Epithelial cell of proximal tubule (primary cell): ENCODE data around the gene ZNF506. TPM values are rescaled to one million over a fixed set of nuclear protein-coding genes. Genes with fewer than 3 reads are reported as not detected.
"Not testable (repeated sequence)": the region's sequence is repeated elsewhere in the genome, so short reads cannot be mapped to it uniquely, and the experiment has no call there.

Source experiments
- DNase-seq: peaks from one replicate; pipeline ENCODE4 v3.0.0-alpha.2; 2011; ENCODE audit warnings: low read depth
- H3K4me3 ChIP-seq: 2 replicates; pipeline ENCODE4 v1.5.1; 2011; ENCODE audit warnings: low read depth, mild to moderate bottlenecking, low read length
- CTCF ChIP-seq: conservative IDR thresholded peaks from 2 replicates; pipeline ENCODE4 v1.5.1; 2012; ENCODE audit warnings: low read depth, mild to moderate bottlenecking, low read length
- total RNA-seq: library from RNA; depleted of rRNA; stranded (reverse); fragments of >200 nt; gene quantifications from 2 replicates; pipeline ENCODE4 v1.2.3, GENCODE V29; 2015

ZNF506 gene
- total RNA-seq, 1 donor from 2014 or later, result 10.4 TPM

DNA sequence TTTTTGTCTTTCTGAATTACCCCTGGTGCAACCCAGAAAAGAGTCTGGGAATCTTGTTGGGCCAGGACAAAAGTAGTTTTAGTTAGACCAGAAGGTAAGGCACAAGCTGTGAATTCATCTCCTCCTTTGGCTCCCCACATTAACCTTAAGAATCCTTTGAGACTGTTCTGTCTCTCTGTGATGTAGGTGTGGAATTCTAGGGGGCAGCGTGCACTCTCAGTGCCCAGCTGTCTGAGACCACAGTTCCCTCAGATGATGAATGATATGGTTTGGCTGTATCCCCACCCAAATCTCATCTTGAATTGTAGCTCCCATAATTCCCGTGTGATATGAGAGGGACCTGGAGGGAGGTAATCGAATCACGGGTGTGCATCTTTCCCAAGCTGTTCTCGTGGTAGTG lies 43.9 kb downstream of the ZNF506 start:
- H3K4me3 ChIP-seq, result peak overlapping the region; percentile 90
- no peak for TF ChIP-seq CTCF
- no peak for DNase-seq

DNA sequence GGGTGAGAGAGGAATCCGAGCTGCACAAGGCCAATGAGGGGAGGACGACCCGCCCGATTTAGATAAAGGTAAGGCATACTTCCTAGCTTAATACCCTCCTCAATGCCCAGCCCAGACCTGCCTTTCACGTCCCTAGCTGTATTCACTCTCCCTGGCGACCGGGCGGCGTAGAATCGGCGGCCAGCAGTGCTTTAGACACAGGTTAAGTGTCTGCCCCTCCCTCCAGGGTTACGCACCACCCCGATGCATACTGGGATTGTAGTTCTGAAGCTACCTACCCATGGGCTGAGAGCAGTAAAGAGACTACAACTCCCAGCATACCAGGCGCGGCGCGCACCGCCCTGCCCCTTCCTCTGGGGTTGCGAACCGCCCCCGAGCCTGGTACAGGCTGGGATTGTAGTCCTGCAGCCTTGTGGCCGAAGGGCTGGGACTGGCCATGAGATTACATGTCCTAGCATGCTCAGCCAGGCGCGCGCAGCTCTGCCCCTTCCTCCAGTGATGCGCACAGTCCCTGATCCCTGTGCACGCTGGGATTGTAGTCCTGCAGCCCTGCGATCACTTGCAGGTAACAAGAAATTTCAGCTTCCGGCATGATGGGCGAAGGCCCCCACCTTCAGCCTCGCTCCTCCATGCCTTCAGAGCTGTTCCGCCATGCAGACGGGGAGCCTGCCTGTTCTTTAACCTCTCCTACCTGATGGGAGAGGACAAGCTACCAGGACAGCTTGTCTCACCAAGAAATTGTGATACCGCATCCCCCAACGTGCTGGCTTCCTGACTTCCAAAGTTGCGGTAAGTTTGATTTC lies 45.1 kb downstream of the ZNF506 start:
- no peak for TF ChIP-seq CTCF

DNA sequence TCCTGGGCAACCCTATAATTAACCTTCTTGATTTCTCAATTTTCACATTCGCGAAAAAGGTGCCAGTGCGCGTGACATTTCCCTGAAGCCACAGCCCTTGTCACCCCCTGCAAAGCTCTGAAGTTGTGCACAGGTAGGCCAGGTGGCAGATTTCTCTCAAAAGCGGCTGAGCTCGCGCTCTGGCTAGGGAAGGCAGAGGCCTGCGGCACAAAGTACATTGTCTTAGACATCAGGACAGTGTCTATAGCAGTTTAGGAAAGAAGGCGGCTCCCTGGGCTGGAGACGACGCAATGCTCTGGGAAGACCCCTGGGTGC lies 45.7 kb downstream of the ZNF506 start:
- no peak for DNase-seq
- peak overlapping the region; percentile 90 for H3K4me3 ChIP-seq
- TF ChIP-seq CTCF, result no peak

More for the DNA sequence above, 45.1 kb downstream of the ZNF506 start:
- peak; percentile 94 for DNase-seq
- H3K4me3 ChIP-seq, result peak overlapping the region; percentile 90

DNA sequence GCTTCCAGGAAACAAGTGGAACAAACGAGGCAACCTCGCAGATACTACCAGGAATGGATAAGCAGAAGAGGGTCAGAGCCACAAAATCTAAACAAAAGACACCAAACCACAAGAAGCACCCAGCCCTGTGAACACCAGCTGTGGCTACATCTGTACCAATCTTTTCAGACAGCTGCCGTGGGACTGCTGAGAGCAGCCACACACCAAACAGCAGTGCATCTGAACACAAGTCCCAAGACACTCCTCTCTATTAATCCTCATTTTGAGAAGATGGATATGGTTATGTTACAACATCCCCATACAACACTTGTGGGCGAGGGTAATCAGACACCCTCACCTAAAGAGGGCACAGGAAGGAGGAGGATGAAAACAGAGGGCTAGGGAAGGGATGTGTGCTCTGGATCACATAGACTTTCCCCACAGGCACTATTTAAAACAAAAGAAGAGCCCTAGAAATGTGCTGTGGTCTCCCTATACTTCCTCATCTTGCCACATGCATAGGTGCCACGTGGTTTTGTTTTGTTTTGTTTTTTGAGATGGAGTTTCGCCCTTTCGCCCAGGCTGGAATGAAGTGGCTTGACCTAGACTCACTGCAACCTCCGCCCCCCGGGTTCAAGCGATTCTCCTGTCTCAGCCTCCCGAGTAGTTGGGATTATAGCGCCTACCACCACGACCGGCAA lies 47.1 kb downstream of the ZNF506 start:
- no peak overlapping the region for H3K4me3 ChIP-seq
- TF ChIP-seq CTCF, result no peak
- DNase-seq, result no peak

DNA sequence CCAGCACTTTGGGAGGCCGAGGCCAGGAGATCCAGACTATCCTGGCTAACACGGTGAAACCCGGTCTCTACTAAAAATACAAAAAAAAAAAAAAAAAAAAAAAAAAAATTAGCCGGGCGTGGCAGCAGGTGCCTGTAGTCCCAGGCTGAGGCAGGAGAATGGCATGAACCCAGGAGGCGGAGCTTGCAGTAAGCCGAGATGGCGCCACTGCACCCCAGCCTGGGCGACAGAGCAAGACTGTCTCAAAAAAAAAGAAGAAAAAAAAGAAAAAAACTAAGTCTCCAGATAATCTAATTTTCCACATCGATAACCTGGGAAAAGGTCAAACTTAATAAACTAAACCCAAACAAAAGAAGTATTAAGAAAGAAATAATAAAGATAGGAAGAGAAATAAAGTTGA lies 49.6 kb downstream of the ZNF506 start:
- not testable (repeated sequence) for H3K4me3 ChIP-seq, DNase-seq

DNA sequence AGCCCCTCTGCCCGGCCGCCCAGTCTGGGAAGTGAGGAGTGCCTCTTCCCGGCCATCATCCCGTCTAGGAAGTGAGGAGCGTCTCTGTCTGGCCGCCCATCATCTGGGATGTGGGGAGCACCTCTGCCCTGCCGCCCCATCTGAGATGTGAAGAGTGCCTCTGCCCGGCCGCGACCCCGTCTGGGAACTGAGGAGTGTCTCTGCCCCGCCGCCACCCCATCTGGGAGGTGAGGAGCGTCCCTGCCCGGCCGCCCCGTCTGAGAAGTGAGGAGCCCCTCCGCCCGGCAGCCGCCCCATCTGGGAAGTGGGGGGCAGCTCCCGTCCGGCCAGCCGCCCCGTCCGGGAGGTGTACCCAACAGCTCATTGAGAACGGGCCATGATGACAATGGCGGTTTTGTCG lies 51.6 kb downstream of the ZNF506 start:
- H3K4me3 ChIP-seq, DNase-seq: not testable (repeated sequence)

DNA sequence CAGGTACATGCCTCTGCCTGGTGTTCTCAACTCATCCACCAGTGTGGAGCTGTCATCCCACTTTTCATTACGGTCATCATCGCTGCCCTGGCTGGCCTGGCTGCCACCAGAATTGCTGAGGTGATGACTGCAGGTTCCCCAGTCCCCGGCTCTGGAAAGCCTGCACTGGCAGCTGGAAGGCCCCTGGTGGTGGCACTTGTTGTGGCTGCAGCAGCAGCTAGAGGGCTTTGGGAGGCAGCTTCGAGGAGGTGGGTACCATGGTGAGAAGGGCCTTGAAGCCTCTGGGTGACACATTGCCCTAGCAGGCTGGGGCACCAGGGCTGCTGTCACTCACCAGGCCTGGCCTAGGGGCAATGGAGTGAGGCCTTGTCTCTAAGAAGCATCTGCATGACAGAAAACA lies 63.4 kb downstream of the ZNF506 start:
- no peak for TF ChIP-seq CTCF
- no peak for DNase-seq
- no peak overlapping the region for H3K4me3 ChIP-seq
